ENCODE measurements around the gene LTBR.
A peak's percentile ranks its signal among the peaks of the same experiment; 100 is the strongest.

Gene LTBR

DNA sequence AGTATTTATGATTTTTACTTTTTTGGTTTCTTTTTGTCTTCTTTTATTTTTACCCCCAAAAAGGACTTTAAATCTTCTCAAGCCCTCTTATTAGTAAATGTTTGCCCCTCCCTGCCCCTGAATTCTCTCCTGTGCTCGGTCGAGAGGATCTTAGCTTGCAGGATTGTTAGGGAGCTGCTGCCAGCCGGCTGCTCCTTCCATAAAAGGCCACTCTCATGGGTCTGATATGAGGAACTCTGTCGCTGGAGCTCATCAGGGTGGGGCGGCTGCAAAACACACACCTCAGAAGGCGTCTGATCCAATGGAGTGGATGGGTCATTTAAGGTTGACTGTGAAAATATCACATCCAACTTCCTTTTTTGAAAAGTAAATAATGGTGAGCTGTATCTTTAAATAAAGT is 8.5 kb downstream of the LTBR start:
- TF ChIP-seq, protein P1, sequence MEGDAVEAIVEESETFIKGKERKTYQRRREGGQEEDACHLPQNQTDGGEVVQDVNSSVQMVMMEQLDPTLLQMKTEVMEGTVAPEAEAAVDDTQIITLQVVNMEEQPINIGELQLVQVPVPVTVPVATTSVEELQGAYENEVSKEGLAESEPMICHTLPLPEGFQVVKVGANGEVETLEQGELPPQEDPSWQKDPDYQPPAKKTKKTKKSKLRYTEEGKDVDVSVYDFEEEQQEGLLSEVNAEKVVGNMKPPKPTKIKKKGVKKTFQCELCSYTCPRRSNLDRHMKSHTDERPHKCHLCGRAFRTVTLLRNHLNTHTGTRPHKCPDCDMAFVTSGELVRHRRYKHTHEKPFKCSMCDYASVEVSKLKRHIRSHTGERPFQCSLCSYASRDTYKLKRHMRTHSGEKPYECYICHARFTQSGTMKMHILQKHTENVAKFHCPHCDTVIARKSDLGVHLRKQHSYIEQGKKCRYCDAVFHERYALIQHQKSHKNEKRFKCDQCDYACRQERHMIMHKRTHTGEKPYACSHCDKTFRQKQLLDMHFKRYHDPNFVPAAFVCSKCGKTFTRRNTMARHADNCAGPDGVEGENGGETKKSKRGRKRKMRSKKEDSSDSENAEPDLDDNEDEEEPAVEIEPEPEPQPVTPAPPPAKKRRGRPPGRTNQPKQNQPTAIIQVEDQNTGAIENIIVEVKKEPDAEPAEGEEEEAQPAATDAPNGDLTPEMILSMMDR (IDR thresholded peaks at IDR 0.05; ENCODE audit: extremely low read depth, missing control alignments), result no peak
- DNase-seq (ENCODE audit: low spot score), result peak; percentile 10

DNA sequence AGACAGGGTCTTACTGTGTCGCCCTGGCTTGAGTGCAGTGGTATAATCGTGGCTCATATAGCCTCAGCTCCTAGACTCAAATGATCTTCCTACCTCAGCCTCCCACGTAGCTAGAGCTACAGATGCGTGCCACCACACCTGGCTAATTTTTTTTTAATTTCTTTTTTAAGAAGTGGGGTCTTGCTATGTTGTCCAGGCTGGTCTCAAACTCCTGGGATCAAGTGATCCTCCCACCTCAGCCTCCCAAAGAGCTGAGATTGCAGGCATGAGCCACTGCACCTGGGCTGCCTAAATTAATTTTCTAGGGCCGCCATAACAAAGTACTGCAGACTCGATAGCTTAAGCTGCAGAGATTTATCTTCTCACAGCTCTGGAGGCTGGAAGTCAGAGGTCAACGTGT is 9.1 kb downstream of the LTBR start:
- DNase-seq (ENCODE audit: low spot score), result no peak
- TF ChIP-seq, protein P1 (IDR thresholded peaks at IDR 0.05; ENCODE audit: extremely low read depth, missing control alignments), result no peak

DNA sequence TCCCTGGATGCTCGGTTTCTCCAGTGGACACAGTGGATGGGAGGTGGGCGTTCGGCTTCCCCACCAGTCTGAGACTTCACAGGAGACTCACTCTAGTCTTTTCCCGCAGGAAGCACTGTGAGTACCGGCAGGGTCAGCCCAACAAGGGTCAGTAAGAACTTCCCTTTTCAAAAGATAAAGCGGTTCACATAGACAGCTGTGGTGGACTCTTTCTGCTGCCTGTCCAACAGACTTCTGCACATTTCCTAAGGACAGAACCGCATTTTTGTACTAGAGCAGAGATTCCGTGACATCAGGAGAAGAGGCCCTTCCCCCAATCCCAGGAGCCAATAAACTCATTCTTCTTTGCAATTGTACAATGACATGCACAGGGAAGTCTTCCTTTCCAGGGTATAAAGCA is 10.4 kb downstream of the LTBR start:
- no peak for DNase-seq (ENCODE audit: low spot score)
- TF ChIP-seq, protein P1 (IDR thresholded peaks at IDR 0.05; ENCODE audit: extremely low read depth, missing control alignments), result no peak

DNA sequence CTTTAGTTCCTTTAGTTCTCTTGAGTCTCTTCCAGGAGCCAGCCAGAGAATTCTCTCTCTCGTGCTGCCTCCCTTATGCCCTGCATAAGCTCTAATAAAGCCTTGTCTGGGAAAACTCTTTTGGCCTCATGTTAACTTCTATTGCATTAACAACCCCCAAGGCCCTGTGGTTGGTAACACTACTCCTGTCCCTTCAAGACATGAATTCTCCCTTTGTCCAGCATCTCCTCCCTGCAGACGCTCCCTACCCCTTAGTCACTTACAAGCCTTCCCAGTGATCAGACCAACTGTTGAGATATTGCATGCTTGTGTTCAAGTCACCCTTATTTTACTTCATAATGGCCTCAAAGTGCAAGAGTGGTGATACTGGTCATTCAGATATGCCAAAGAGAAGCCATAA is 12.1 kb downstream of the LTBR start:
- TF ChIP-seq, protein P1 (IDR thresholded peaks at IDR 0.05; ENCODE audit: extremely low read depth, missing control alignments), result no peak
- DNase-seq (ENCODE audit: low spot score), result no peak

DNA sequence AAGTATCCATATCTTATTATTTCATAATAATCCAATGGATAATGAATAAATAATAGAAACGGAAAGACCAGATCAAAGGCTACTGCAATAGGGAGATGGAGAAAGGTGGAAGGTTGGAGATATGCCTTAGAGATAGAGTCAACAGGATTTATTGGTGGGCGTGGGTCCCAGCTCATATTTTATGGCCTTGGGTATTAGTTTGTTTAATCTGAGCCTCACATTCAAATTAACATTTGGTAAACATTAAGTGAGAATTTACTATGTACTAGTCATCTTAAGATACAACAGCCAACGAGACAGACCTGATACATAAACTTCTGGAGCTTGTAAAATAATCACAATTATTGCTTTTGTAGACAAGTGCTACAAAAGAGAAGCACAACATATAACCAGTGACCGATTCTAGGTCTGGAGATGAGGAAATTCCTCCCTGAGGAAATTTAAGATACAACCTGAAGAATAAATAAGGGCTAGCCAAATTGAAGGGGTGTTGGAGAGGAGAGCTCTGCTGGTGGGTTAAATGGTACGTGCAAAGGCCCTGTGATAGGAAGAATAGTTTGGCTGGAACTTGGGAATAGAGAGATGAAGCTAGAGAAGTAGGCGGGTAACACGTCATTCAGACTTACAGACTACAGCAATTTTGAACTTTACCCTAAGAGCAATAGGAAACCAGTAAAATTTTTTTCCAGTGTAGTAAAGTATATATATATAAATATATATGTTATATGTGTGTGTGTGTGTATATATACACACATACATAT is 16.1 kb downstream of the LTBR start:
- TF ChIP-seq, protein P1 (IDR thresholded peaks at IDR 0.05; ENCODE audit: extremely low read depth, missing control alignments), result no peak
- no peak for DNase-seq (ENCODE audit: low spot score)

DNA sequence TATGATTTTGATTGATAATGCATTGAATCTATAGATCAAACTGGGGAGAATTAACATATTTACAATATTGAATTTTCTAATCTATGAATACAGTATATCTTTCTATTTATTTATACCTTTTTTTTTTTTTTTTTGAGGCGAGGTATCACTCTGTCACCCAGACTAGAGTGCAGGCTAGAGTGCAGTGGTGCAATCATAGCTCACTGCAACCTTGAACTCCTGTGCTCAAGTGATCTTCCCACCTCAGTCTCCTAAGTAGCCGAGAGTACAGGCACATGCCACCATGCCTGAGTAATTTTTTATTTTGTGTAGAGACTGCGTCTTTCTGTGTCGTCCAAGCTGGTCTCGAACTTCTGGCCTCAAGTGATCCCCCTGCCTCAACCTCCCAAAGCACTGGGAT is 20.4 kb downstream of the LTBR start:
- TF ChIP-seq, protein P1 (IDR thresholded peaks at IDR 0.05; ENCODE audit: extremely low read depth, missing control alignments), result no peak
- DNase-seq (ENCODE audit: low spot score), result no peak

DNA sequence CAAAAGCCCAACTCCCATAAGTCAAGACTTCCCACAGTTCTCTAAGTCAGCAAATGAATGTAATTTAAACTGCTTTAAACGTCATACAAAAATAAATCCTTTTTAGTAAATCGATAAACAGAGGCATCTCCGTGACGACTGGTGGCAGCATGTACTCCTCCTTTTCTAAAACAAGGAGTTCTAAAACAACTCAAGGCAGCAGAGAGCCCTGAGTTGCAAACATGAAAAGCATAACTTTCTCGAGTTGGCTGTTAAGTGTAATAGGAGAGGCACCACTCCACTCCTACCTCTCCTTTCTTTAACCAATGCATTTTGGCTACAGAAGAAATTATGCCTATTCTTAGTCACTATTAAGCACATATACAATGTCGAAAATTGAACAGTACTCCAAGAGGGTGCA is 22.0 kb downstream of the LTBR start:
- DNase-seq (ENCODE audit: low spot score), result no peak
- TF ChIP-seq, protein P1 (IDR thresholded peaks at IDR 0.05; ENCODE audit: extremely low read depth, missing control alignments), result no peak
